ENCODE data around the gene BPIFB6. TPM values are rescaled to one million over a fixed set of nuclear protein-coding genes. Genes with fewer than 3 reads are reported as not detected.

Gene BPIFB6, protein sequence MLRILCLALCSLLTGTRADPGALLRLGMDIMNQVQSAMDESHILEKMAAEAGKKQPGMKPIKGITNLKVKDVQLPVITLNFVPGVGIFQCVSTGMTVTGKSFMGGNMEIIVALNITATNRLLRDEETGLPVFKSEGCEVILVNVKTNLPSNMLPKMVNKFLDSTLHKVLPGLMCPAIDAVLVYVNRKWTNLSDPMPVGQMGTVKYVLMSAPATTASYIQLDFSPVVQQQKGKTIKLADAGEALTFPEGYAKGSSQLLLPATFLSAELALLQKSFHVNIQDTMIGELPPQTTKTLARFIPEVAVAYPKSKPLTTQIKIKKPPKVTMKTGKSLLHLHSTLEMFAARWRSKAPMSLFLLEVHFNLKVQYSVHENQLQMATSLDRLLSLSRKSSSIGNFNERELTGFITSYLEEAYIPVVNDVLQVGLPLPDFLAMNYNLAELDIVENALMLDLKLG
- not detected in 3 replicates for total RNA-seq (2021)
- Bru-seq, nascent RNA = not detected
- long read RNA-seq, experiment 1 = 0 reads
- long read RNA-seq, experiment 2 = 0 reads
- long read RNA-seq, experiment 3 = 0 reads

DNA sequence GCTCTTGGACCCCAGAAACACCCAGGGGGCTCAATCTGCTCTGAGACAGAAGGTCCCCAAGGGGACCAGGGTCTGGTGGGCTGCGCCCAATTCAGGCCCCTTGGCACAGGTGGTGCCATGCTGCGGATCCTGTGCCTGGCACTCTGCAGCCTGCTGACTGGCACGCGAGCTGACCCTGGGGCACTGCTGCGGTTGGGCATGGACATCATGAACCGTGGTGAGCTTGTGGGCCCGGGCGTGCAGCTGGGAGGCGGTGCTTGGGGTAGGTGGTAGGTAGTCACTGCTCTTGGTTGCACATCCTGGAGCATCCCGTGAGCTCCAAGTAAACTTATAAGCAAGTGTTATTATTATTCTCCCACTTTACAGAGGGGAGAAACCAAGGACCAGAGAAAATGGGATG is at the start of gene BPIFB6:
Gene BPIFB6, plus strand, starts transcription at position 118 of the 400 bp plus-strand sequence. Its CDS starts 0 bp downstream, at position 118.
- H3K36me3 Mint-ChIP-seq = no peaks in the 10 kb centered on the region
- H3K4me3 Mint-ChIP-seq = no peak within 1 kb of the TSS
- H3K27ac Mint-ChIP-seq = no peak within 1 kb of the TSS
- DNase-seq (ENCODE audit: low spot score) (no peak), ATAC-seq (no peak)
- peaks cover 4% of the 10 kb centered on the region for H3K27me3 Mint-ChIP-seq (ENCODE audit: low read depth)
- H3K9me3 Mint-ChIP-seq = peaks cover 6% of the 10 kb centered on the region; the same call in 1 of the 2 replicates
- CTCF ChIA-PET = interaction anchor here (1.1 to 1.5 kb wide), 2 partner anchors 25 to 27 kb away, joined by 3 to 4 read pairs; partner anchors contain the start of gene BPIFB2
- no peaks in the 10 kb centered on the region for H3K4me1 Mint-ChIP-seq
- POLR2A ChIA-PET = no interaction called here
- TF ChIP-seq ZNF416 (CRISPR knock-in tag; IDR thresholded peaks at IDR 0.05) = no peak
- TF ChIP-seq CBFB (CRISPR knock-in tag; IDR thresholded peaks at IDR 0.05; ENCODE audit: low read depth) = no peak
- TF ChIP-seq, protein P1, sequence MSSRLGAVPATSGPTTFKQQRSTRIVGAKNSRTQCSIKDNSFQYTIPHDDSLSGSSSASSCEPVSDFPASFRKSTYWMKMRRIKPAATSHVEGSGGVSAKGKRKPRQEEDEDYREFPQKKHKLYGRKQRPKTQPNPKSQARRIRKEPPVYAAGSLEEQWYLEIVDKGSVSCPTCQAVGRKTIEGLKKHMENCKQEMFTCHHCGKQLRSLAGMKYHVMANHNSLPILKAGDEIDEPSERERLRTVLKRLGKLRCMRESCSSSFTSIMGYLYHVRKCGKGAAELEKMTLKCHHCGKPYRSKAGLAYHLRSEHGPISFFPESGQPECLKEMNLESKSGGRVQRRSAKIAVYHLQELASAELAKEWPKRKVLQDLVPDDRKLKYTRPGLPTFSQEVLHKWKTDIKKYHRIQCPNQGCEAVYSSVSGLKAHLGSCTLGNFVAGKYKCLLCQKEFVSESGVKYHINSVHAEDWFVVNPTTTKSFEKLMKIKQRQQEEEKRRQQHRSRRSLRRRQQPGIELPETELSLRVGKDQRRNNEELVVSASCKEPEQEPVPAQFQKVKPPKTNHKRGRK (CRISPR knock-in tag; IDR thresholded peaks at IDR 0.05; ENCODE audit: borderline replicate concordance) = no peak
- TF ChIP-seq GRHL2 (CRISPR knock-in tag; IDR thresholded peaks at IDR 0.05; ENCODE audit: insufficient replicate concordance, severe bottlenecking) = no peak
- no peak for TF ChIP-seq IRF2 (CRISPR knock-in tag; IDR thresholded peaks at IDR 0.05; ENCODE audit: borderline replicate concordance, low read depth)
- no peak for TF ChIP-seq MXD4 (CRISPR knock-in tag; IDR thresholded peaks at IDR 0.05; ENCODE audit: borderline replicate concordance)
- TF ChIP-seq, protein P2, sequence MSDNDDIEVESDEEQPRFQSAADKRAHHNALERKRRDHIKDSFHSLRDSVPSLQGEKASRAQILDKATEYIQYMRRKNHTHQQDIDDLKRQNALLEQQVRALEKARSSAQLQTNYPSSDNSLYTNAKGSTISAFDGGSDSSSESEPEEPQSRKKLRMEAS (CRISPR knock-in tag; IDR thresholded peaks at IDR 0.05) = no peak
- TF ChIP-seq, protein P3, sequence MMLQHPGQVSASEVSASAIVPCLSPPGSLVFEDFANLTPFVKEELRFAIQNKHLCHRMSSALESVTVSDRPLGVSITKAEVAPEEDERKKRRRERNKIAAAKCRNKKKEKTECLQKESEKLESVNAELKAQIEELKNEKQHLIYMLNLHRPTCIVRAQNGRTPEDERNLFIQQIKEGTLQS (CRISPR knock-in tag; conservative IDR thresholded peaks at IDR 0.05) = no peak
- TF ChIP-seq, protein P4, sequence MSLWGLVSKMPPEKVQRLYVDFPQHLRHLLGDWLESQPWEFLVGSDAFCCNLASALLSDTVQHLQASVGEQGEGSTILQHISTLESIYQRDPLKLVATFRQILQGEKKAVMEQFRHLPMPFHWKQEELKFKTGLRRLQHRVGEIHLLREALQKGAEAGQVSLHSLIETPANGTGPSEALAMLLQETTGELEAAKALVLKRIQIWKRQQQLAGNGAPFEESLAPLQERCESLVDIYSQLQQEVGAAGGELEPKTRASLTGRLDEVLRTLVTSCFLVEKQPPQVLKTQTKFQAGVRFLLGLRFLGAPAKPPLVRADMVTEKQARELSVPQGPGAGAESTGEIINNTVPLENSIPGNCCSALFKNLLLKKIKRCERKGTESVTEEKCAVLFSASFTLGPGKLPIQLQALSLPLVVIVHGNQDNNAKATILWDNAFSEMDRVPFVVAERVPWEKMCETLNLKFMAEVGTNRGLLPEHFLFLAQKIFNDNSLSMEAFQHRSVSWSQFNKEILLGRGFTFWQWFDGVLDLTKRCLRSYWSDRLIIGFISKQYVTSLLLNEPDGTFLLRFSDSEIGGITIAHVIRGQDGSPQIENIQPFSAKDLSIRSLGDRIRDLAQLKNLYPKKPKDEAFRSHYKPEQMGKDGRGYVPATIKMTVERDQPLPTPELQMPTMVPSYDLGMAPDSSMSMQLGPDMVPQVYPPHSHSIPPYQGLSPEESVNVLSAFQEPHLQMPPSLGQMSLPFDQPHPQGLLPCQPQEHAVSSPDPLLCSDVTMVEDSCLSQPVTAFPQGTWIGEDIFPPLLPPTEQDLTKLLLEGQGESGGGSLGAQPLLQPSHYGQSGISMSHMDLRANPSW (CRISPR knock-in tag; conservative IDR thresholded peaks at IDR 0.05; ENCODE audit: low read depth) = no peak
- TF ChIP-seq TEAD1 (CRISPR knock-in tag; IDR thresholded peaks at IDR 0.05) = no peak
- no peak for TF ChIP-seq JAZF1 (CRISPR knock-in tag; IDR thresholded peaks at IDR 0.05)
- TF ChIP-seq, protein P5, sequence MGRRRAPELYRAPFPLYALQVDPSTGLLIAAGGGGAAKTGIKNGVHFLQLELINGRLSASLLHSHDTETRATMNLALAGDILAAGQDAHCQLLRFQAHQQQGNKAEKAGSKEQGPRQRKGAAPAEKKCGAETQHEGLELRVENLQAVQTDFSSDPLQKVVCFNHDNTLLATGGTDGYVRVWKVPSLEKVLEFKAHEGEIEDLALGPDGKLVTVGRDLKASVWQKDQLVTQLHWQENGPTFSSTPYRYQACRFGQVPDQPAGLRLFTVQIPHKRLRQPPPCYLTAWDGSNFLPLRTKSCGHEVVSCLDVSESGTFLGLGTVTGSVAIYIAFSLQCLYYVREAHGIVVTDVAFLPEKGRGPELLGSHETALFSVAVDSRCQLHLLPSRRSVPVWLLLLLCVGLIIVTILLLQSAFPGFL (CRISPR knock-in tag; IDR thresholded peaks at IDR 0.05; ENCODE audit: borderline replicate concordance) = no peak
- TF ChIP-seq ETV6 (CRISPR knock-in tag; IDR thresholded peaks at IDR 0.05) = no peak
- TF ChIP-seq NR3C1 (CRISPR knock-in tag; conservative IDR thresholded peaks at IDR 0.05; ENCODE audit: low read depth) = no peak
- TF ChIP-seq, protein P6, sequence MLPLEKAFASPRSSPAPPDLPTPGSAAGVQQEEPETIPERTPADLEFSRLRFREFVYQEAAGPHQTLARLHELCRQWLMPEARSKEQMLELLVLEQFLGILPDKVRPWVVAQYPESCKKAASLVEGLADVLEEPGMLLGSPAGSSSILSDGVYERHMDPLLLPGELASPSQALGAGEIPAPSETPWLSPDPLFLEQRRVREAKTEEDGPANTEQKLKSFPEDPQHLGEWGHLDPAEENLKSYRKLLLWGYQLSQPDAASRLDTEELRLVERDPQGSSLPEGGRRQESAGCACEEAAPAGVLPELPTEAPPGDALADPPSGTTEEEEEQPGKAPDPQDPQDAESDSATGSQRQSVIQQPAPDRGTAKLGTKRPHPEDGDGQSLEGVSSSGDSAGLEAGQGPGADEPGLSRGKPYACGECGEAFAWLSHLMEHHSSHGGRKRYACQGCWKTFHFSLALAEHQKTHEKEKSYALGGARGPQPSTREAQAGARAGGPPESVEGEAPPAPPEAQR (CRISPR knock-in tag; IDR thresholded peaks at IDR 0.05) = no peak
